ENCODE measurements around the gene OPHN1.
"Not testable (repeated sequence)": the region's sequence is repeated elsewhere in the genome, so short reads cannot be mapped to it uniquely, and the experiment has no call there.

OPHN1 gene

GRCh38 chrX:68084765-68085164, 348.5 kb downstream of the OPHN1 start:
- DNase-seq (ENCODE audit: low read depth), result no peak
- no peak for TF ChIP-seq CTCF (IDR thresholded peaks at IDR 0.05; ENCODE audit: insufficient read depth, low read depth, low read length, missing control alignments)
- H3K4me3 ChIP-seq (ENCODE audit: low read depth, low read length), result no peak overlapping the region

- DNase-seq (ENCODE audit: low read depth), result no peak
- TF ChIP-seq CTCF (IDR thresholded peaks at IDR 0.05; ENCODE audit: insufficient read depth, low read depth, low read length, missing control alignments), result no peak
- no peak overlapping the region for H3K4me3 ChIP-seq (ENCODE audit: low read depth, low read length)
These were observed 349.8 kb downstream of the OPHN1 start for GRCh38 chrX:68083510-68083909.

GRCh38 chrX:68079961-68080360, 353.3 kb downstream of the OPHN1 start:
- H3K4me3 ChIP-seq (ENCODE audit: low read depth, low read length), result no peak overlapping the region
- TF ChIP-seq CTCF (IDR thresholded peaks at IDR 0.05; ENCODE audit: insufficient read depth, low read depth, low read length, missing control alignments), result no peak
- no peak for DNase-seq (ENCODE audit: low read depth)

- not testable (repeated sequence) for H3K4me3 ChIP-seq (ENCODE audit: low read depth, low read length); DNase-seq (ENCODE audit: low read depth)
These were observed 354.5 kb downstream of the OPHN1 start for GRCh38 chrX:68078801-68079200.

- no peak for TF ChIP-seq CTCF (IDR thresholded peaks at IDR 0.05; ENCODE audit: insufficient read depth, low read depth, low read length, missing control alignments)
- no peak for DNase-seq (ENCODE audit: low read depth)
- no peak overlapping the region for H3K4me3 ChIP-seq (ENCODE audit: low read depth, low read length)
These were observed 355.9 kb downstream of the OPHN1 start for GRCh38 chrX:68077378-68077777.

- H3K4me3 ChIP-seq (ENCODE audit: low read depth, low read length), result no peak overlapping the region
- no peak for DNase-seq (ENCODE audit: low read depth)
These were observed 361.3 kb downstream of the OPHN1 start for GRCh38 chrX:68072041-68072440.

GRCh38 chrX:68070119-68070518, 363.2 kb downstream of the OPHN1 start:
- DNase-seq (ENCODE audit: low read depth); H3K4me3 ChIP-seq (ENCODE audit: low read depth, low read length): not testable (repeated sequence)

More at GRCh38 chrX:68072041-68072440, 361.3 kb downstream of the OPHN1 start:
- no peak for TF ChIP-seq CTCF (IDR thresholded peaks at IDR 0.05; ENCODE audit: insufficient read depth, low read depth, low read length, missing control alignments)

GRCh38 chrX:68061206-68061535, 372.1 kb downstream of the OPHN1 start:
- DNase-seq (ENCODE audit: low read depth), result no peak
- TF ChIP-seq CTCF (IDR thresholded peaks at IDR 0.05; ENCODE audit: insufficient read depth, low read depth, low read length, missing control alignments), result no peak
- H3K4me3 ChIP-seq (ENCODE audit: low read depth, low read length), result no peak overlapping the region

Data from GM12865 (cell line).